Stomach (tissue), 9 donors: ENCODE data around the gene FBXL7. TPM values are rescaled to one million over a fixed set of nuclear protein-coding genes. Genes with fewer than 3 reads are reported as not detected.

ENCODE experiments used
- DNase-seq, 2 donors: peaks; one replicate each; pipeline versions ENCODE4 v3.0.0 to v3.0.0-alpha.2; 2013 to 2019
- H3K27ac ChIP-seq, 5 donors: fragments of 200-600 bp in 4 of 5; sonication (generic) in 4 of 5; one replicate each; pipeline ENCODE4 v1.5.1; 2013 to 2019; ENCODE audit warnings: mild to moderate bottlenecking in 1 of 5, moderate library complexity in 1 of 5
- H3K27me3 ChIP-seq, 3 donors: fragments of 200-600 bp; sonication (generic); one replicate each; pipeline ENCODE4 v1.5.1; 2017 to 2019; ENCODE audit warnings: mixed run types in 1 of 3
- H3K36me3 ChIP-seq, 4 donors: fragments of 200-600 bp; sonication (generic); 1 replicate in 3 of 4; 2 replicates in 1 of 4; pipeline ENCODE4 v1.5.1; 2016 to 2019
- H3K4me1 ChIP-seq, 4 donors: fragments of 200-600 bp; sonication (generic); one replicate each; pipeline ENCODE4 v1.5.1; 2016 to 2019
- H3K4me3 ChIP-seq, 4 donors: fragments of 200-600 bp; sonication (generic) in 3 of 4; one replicate each; pipeline ENCODE4 v1.5.1; 2016 to 2019; ENCODE audit warnings: mild to moderate bottlenecking in 1 of 4
- H3K9me3 ChIP-seq, 4 donors: fragments of 200-600 bp; sonication (generic); one replicate each; pipeline ENCODE4 v1.5.1; 2016 to 2019
- CTCF ChIP-seq, 7 experiments: fragments of 450-650 bp in 4 of 7; fragments of 200-600 bp in 3 of 7; sonication (generic) in 3 of 7; IDR thresholded peaks; one replicate each; pipeline ENCODE4 v1.5.1; 2016 to 2019; ENCODE audit warnings: antibody characterized with exemption in 7 of 7, control low read depth in 2 of 7, mild to moderate bottlenecking in 1 of 7
- EP300 ChIP-seq: sonication (generic); formaldehyde crosslinking; IDR thresholded peaks from one replicate; pipeline ENCODE4 v1.6.1; 2017; ENCODE audit warnings: antibody characterized with exemption
- POLR2A ChIP-seq, 4 donors: fragments of 450-650 bp; IDR thresholded peaks; one replicate each; pipeline ENCODE4 v1.6.1; 2016; ENCODE audit warnings: antibody characterized with exemption in 4 of 4, control low read depth in 2 of 4, mild to moderate bottlenecking in 1 of 4, moderate library complexity in 1 of 4
- POLR2AphosphoS5 ChIP-seq, 3 donors: sonication (generic); formaldehyde crosslinking; IDR thresholded peaks; one replicate each; pipeline ENCODE4 v1.6.1; 2016; ENCODE audit warnings: antibody characterized with exemption in 3 of 3
- WGBS, 5 donors: extraction: QIAGEN DNeasy Blood & Tissue Kit in 3 of 5; methylation state at CpG; one replicate each; pipeline versions ENCODE4 v1.1.5 to v1.1.7; 2013 to 2018; 5-methylcytosine and 5-hydroxymethylcytosine counted together
- intact Hi-C: fragments of 100-400 bp; cut with DNase I; formaldehyde crosslinking; loops from one replicate; pipeline ENCODE4 v1.15.1; 2023; ENCODE audit warnings: low total_unique reads
- polyA plus RNA-seq, 3 donors: library from polyadenylated mRNA; stranded (reverse); fragments of 200-250 nt; gene quantifications; one replicate each; pipeline ENCODE4 v1.2.3, GENCODE V29; 2013
- total RNA-seq, 5 donors: library from RNA; depleted of rRNA; stranded (reverse); fragments of >200 nt; gene quantifications; one replicate each; pipeline versions ENCODE4 v1.1.0 to v1.2.3, GENCODE V29; 2014 to 2016
- donor health status: healthy with polysubstance abuse.
- donor health status: Bipolar disorder and iron deficiency.
- donor health status: healthy.

The FBXL7 gene
- total and polyA plus RNA-seq, 8 donors: 3.6 to 17.1 (median 6.8) TPM

GRCh38 chr5:15544039-15544438 lies 44.1 kb downstream of the FBXL7 start:
- DNase-seq: no peak
- H3K27ac ChIP-seq: no peak overlapping the region
- H3K4me3 ChIP-seq: no peak overlapping the region
- no peaks in the 10 kb centered on the region for H3K36me3 ChIP-seq
- 63 to 78% (median 68%) methylated on average over 4 of the region's 4 CpGs for WGBS, 5 donors
- peaks cover 0 to 7% (median 0%) of the 10 kb centered on the region in 4 donors for H3K4me1 ChIP-seq
- intact Hi-C loops: no loop called here
- no peaks in the 10 kb centered on the region for H3K27me3 ChIP-seq
- no peak for TF ChIP-seq EP300
- TF ChIP-seq CTCF (IDR thresholded peaks at IDR 0.05): no peak
- no peak for TF ChIP-seq POLR2A (IDR thresholded peaks at IDR 0.05)
- no peak for TF ChIP-seq POLR2AphosphoS5 (IDR thresholded peaks at IDR 0.05)
- H3K9me3 ChIP-seq: no peaks in the 10 kb centered on the region

GRCh38 chr5:15545082-15545481 lies 45.1 kb downstream of the FBXL7 start:
- 81 to 87% (median 82%) methylated on average over 2 of the region's 2 CpGs for WGBS, 5 donors
- intact Hi-C loops: no loop called here
- peaks cover 0 to 13% (median 0%) of the 10 kb centered on the region in 4 donors for H3K4me1 ChIP-seq
- H3K27me3 ChIP-seq: no peaks in the 10 kb centered on the region
- H3K36me3 ChIP-seq: no peaks in the 10 kb centered on the region
- H3K4me3 ChIP-seq: no peak overlapping the region
- H3K9me3 ChIP-seq: no peaks in the 10 kb centered on the region
- DNase-seq: no peak
- TF ChIP-seq CTCF (IDR thresholded peaks at IDR 0.05) (no peak), POLR2AphosphoS5 (IDR thresholded peaks at IDR 0.05) (no peak), POLR2A (IDR thresholded peaks at IDR 0.05) (no peak)
- no peak overlapping the region for H3K27ac ChIP-seq

- Histone ChIP-seq H3K36me3 (no peaks in the 10 kb centered on the region), H3K27ac (no peak overlapping the region), H3K27me3 (no peaks in the 10 kb centered on the region), H3K4me3 (no peak overlapping the region), H3K4me1 (peaks cover 0 to 26% (median 5%) of the 10 kb centered on the region in 4 donors), H3K9me3 (no peaks in the 10 kb centered on the region)
- no peak for DNase-seq
- intact Hi-C loops: no loop called here
- TF ChIP-seq POLR2AphosphoS5 (IDR thresholded peaks at IDR 0.05) (no peak), CTCF (IDR thresholded peaks at IDR 0.05) (no peak), EP300 (no peak), POLR2A (IDR thresholded peaks at IDR 0.05) (no peak)
- WGBS, 5 donors: 77 to 94% (median 87%) methylated on average over 4 of the region's 4 CpGs
Observed at GRCh38 chr5:15547261-15547839, 47.4 kb downstream of the FBXL7 start.

DNA sequence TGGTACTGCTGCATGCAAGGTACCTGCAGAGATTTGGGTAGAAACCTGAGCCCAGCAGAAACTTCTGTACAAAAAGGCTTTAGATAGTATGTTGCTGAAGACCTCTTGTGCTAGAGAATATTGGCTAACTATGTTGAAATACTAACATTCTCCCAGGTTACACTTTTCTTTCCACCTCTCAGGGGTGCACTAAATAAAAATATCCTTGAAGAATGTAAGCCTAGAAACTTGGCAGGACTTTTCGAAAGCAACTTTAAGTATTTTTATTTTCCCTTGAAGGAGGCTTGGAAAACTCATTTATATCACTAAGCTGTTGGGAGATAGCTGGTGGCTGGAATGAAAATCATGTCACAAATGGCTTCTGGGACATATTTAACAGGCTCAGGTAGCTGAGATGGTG lies 50.0 kb downstream of the FBXL7 start:
- WGBS, 5 donors: 72 to 86% (median 79%) methylated on average over 1 of the region's 1 CpG
- no peak for DNase-seq

More for the DNA sequence above, 50.0 kb downstream of the FBXL7 start:
- Histone ChIP-seq H3K4me3 (no peak overlapping the region), H3K9me3 (no peaks in the 10 kb centered on the region), H3K36me3 (no peaks in the 10 kb centered on the region), H3K4me1 (peaks cover 0 to 20% (median 5%) of the 10 kb centered on the region in 4 donors), H3K27me3 (no peaks in the 10 kb centered on the region), H3K27ac (no peak overlapping the region)
- intact Hi-C loops: no loop called here
- TF ChIP-seq EP300 (no peak), CTCF (IDR thresholded peaks at IDR 0.05) (no peak), POLR2AphosphoS5 (IDR thresholded peaks at IDR 0.05) (no peak), POLR2A (IDR thresholded peaks at IDR 0.05) (no peak)
